ENCODE data around the gene FBN3.

The FBN3 gene

DNA sequence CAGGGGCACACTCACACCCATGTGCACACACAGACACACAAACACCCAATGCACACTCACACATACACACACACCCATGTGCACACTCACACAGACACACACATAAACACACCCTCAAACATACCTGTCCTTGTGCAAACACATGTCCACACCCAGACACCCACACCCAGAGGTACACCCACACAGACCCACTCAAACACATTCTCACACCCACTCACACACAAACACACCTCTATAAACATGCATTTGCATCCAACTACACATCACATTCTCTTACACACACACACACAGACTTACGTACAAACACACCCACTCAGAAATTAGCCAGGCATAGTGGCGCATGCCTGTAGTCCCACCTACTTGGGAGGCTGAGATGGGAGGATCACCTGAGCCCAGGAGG is 31.4 kb downstream of the FBN3 start:
- Histone ChIP-seq H3K27ac (replicated peaks) (no peak overlapping the region), H3K27me3 (ENCODE audit: insufficient read depth, poor library complexity, severe bottlenecking) (no peaks in the 10 kb centered on the region), H3K4me3 (replicated peaks; ENCODE audit: insufficient read depth, low read length) (no peak overlapping the region)
- no peak for DNase-seq (ENCODE audit: low read depth in 1 of 2, low spot score in 1 of 2)
- TF ChIP-seq GABPA (IDR thresholded peaks at IDR 0.05; ENCODE audit: low read depth), result no peak
- no peak for TF ChIP-seq POLR2AphosphoS5 (IDR thresholded peaks at IDR 0.05; ENCODE audit: low read depth)
- TF ChIP-seq SPI1 (IDR thresholded peaks at IDR 0.05; ENCODE audit: borderline replicate concordance, low read depth), result no peak

GRCh38 chr19:8116437-8117293 is 32.7 kb downstream of the FBN3 start:
- no peak overlapping the region for H3K27ac ChIP-seq (replicated peaks)

DNA sequence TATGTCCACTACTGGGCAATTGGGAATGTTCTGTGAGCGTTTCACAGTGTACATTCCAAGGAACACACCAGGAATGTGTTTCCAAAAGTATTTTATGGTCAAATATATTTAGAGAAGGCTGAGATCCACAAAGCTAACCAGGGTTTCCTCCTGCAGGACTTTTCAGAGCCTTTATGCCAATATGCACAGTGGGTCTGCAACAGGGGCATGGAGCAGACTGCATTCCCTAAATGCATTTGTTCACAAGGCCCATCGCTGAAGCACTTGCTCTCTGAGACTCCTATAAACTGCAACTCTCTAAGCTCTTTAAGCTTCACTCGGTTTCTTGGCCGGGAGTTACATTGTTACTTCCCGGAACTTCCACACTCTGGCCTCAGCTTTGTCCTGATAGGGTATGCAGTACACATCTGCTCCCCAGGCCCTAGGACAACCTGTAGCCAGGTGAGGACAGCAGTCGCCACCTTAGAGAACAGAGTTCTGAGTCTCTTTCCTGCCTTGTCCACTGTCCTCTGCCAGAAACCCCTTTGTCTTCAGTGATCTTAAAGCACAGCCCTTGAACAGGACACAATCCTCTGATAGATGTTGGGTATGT is 33.5 kb downstream of the FBN3 start:
- Histone ChIP-seq H3K27me3 (ENCODE audit: insufficient read depth, poor library complexity, severe bottlenecking) (no peaks in the 10 kb centered on the region), H3K4me3 (replicated peaks; ENCODE audit: insufficient read depth, low read length) (no peak overlapping the region), H3K27ac (replicated peaks) (no peak overlapping the region)
- TF ChIP-seq SPI1 (IDR thresholded peaks at IDR 0.05; ENCODE audit: borderline replicate concordance, low read depth), result no peak
- DNase-seq (ENCODE audit: low read depth in 1 of 2, low spot score in 1 of 2), result no peak

More at GRCh38 chr19:8116437-8117293, 32.7 kb downstream of the FBN3 start:
- Histone ChIP-seq H3K27me3 (ENCODE audit: insufficient read depth, poor library complexity, severe bottlenecking) (no peaks in the 10 kb centered on the region), H3K4me3 (replicated peaks; ENCODE audit: insufficient read depth, low read length) (no peak overlapping the region)
- TF ChIP-seq CTCF (IDR thresholded peaks at IDR 0.05; ENCODE audit: insufficient read depth, low read length), result no peak
- no peak for TF ChIP-seq REST (IDR thresholded peaks at IDR 0.05; ENCODE audit: insufficient replicate concordance, low read depth)
- no peak for TF ChIP-seq GABPA (IDR thresholded peaks at IDR 0.05; ENCODE audit: low read depth)
- TF ChIP-seq SPI1 (IDR thresholded peaks at IDR 0.05; ENCODE audit: borderline replicate concordance, low read depth), result no peak
- TF ChIP-seq POLR2AphosphoS5 (IDR thresholded peaks at IDR 0.05; ENCODE audit: low read depth), result no peak
- DNase-seq (ENCODE audit: low read depth in 1 of 2, low spot score in 1 of 2), result peak in 1 of 2 experiments; percentile 7

GRCh38 chr19:8113017-8113416 is 36.4 kb downstream of the FBN3 start:
- no peak for DNase-seq (ENCODE audit: low read depth in 1 of 2, low spot score in 1 of 2)
- TF ChIP-seq SPI1 (IDR thresholded peaks at IDR 0.05; ENCODE audit: borderline replicate concordance, low read depth), result no peak
- TF ChIP-seq GABPA (IDR thresholded peaks at IDR 0.05; ENCODE audit: low read depth), result no peak
- TF ChIP-seq REST (IDR thresholded peaks at IDR 0.05; ENCODE audit: insufficient replicate concordance, low read depth), result no peak
- TF ChIP-seq POLR2AphosphoS5 (IDR thresholded peaks at IDR 0.05; ENCODE audit: low read depth), result no peak
- TF ChIP-seq CTCF (IDR thresholded peaks at IDR 0.05; ENCODE audit: insufficient read depth, low read length), result no peak
- H3K4me3 ChIP-seq (replicated peaks; ENCODE audit: insufficient read depth, low read length), result no peak overlapping the region
- no peak overlapping the region for H3K27ac ChIP-seq (replicated peaks)
- H3K27me3 ChIP-seq (ENCODE audit: insufficient read depth, poor library complexity, severe bottlenecking), result peaks cover 4% of the 10 kb centered on the region
